Measurements from ENCODE around the gene SMNDC1.

Gene SMNDC1

DNA sequence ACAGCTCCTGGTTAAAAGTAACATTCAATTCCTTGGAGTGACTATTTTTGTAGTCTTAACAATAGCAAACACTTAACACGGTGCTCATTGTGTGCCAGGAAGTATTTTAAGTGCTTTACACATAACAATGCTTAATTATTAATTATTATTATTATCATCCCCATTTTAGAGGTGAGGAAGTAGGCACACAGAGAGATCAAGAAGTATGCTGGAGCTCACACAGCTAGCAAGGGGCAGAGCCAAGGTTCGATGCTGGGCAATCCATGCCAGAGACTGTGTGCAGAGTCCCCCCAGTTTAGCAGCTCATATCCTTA, 48.2 kb upstream of the SMNDC1 start:
- H3F3A ChIP-seq (ENCODE audit: low read depth), result no peaks in the 10 kb centered on the region
- H3K9me2 ChIP-seq (replicated peaks; ENCODE audit: low read depth, low read length), result no peaks in the 10 kb centered on the region
- H3K4me3 ChIP-seq (ENCODE audit: low read length, poor library complexity, severe bottlenecking), result no peak overlapping the region
- no peaks in the 10 kb centered on the region for H4K20me1 ChIP-seq (ENCODE audit: insufficient read depth, low read length, poor library complexity, severe bottlenecking)
- H2AFZ ChIP-seq (ENCODE audit: low read length), result no peak overlapping the region
- H3K9me3 ChIP-seq (ENCODE audit: insufficient read depth, low read depth, low read length), result no peaks in the 10 kb centered on the region
- no peaks in the 10 kb centered on the region for H3K4me1 ChIP-seq (ENCODE audit: insufficient read depth, low read length, poor library complexity, severe bottlenecking)
- TF ChIP-seq EZH2phosphoT487 (IDR thresholded peaks at IDR 0.05; ENCODE audit: borderline replicate concordance), result no peak
- TF ChIP-seq, protein P1, sequence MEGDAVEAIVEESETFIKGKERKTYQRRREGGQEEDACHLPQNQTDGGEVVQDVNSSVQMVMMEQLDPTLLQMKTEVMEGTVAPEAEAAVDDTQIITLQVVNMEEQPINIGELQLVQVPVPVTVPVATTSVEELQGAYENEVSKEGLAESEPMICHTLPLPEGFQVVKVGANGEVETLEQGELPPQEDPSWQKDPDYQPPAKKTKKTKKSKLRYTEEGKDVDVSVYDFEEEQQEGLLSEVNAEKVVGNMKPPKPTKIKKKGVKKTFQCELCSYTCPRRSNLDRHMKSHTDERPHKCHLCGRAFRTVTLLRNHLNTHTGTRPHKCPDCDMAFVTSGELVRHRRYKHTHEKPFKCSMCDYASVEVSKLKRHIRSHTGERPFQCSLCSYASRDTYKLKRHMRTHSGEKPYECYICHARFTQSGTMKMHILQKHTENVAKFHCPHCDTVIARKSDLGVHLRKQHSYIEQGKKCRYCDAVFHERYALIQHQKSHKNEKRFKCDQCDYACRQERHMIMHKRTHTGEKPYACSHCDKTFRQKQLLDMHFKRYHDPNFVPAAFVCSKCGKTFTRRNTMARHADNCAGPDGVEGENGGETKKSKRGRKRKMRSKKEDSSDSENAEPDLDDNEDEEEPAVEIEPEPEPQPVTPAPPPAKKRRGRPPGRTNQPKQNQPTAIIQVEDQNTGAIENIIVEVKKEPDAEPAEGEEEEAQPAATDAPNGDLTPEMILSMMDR (conservative IDR thresholded peaks at IDR 0.05; ENCODE audit: low read length), result no peak
- H3K36me3 ChIP-seq (ENCODE audit: insufficient read depth, low read length), result no peaks in the 10 kb centered on the region
- no peak overlapping the region for H3K9ac ChIP-seq (ENCODE audit: low read depth, low read length, poor library complexity, severe bottlenecking)
- H3K79me2 ChIP-seq (ENCODE audit: insufficient read depth, low read length), result no peaks in the 10 kb centered on the region
- H3K4me2 ChIP-seq (ENCODE audit: low read depth, low read length, poor library complexity, severe bottlenecking), result no peak overlapping the region
- H3K27me3 ChIP-seq (ENCODE audit: insufficient read depth, low read length, poor library complexity, severe bottlenecking), result no peaks in the 10 kb centered on the region

DNA sequence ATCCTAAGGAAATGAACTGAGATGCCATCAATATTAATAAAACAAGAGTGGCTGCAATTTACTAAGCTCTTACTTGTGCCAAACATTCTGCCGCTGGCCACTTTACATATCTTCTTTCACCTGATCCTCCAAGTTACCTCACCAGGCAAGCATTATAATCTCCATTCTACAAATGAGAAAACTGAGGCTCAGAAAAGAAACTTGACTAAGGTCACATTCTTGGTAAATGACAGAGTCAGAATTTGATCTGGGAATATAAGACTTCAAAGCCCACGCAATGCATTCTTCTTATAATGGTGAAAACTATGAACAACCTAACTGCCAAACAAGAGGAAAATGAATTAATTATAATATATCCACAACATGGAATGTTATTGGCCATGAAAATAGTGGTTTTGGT, 46.1 kb upstream of the SMNDC1 start:
- Histone ChIP-seq H3K9me3 (ENCODE audit: insufficient read depth, low read depth, low read length) (no peaks in the 10 kb centered on the region), H3K9me2 (replicated peaks; ENCODE audit: low read depth, low read length) (no peaks in the 10 kb centered on the region), H3K27me3 (ENCODE audit: insufficient read depth, low read length, poor library complexity, severe bottlenecking) (no peaks in the 10 kb centered on the region), H3K9ac (ENCODE audit: low read depth, low read length, poor library complexity, severe bottlenecking) (no peak overlapping the region), H3K4me2 (ENCODE audit: low read depth, low read length, poor library complexity, severe bottlenecking) (no peak overlapping the region), H3K79me2 (ENCODE audit: insufficient read depth, low read length) (no peaks in the 10 kb centered on the region), H3K4me1 (ENCODE audit: insufficient read depth, low read length, poor library complexity, severe bottlenecking) (no peaks in the 10 kb centered on the region), H3K36me3 (ENCODE audit: insufficient read depth, low read length) (no peaks in the 10 kb centered on the region), H3K4me3 (ENCODE audit: low read length, poor library complexity, severe bottlenecking) (no peak overlapping the region), H2AFZ (ENCODE audit: low read length) (no peak overlapping the region), H4K20me1 (ENCODE audit: insufficient read depth, low read length, poor library complexity, severe bottlenecking) (no peaks in the 10 kb centered on the region), H3F3A (ENCODE audit: low read depth) (no peaks in the 10 kb centered on the region)
- TF ChIP-seq EZH2phosphoT487 (IDR thresholded peaks at IDR 0.05; ENCODE audit: borderline replicate concordance), result no peak
- TF ChIP-seq, protein P1 (conservative IDR thresholded peaks at IDR 0.05; ENCODE audit: low read length), result no peak

DNA sequence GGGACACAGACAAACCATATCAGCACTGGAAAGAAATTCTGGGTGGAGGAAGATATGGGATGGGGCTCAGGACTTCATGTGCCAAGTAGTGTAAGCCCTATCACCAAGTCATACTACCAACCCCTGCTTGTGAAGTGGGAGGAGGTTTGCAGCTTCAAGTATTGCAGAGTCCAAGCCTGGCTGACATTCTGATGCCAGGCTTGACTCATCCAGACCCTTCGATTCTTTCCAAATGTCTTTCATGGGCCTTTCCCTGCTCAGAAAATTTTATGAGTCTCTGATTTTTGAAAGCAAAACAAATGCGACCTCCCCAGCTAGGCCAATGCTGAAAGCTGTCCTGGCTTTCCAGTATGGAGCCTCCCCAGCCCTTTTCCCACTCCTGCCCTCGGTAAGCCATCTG, 45.1 kb upstream of the SMNDC1 start:
- no peaks in the 10 kb centered on the region for H3K9me2 ChIP-seq (replicated peaks; ENCODE audit: low read depth, low read length)
- no peaks in the 10 kb centered on the region for H3K36me3 ChIP-seq (ENCODE audit: insufficient read depth, low read length)
- no peak overlapping the region for H3K9ac ChIP-seq (ENCODE audit: low read depth, low read length, poor library complexity, severe bottlenecking)
- no peak overlapping the region for H2AFZ ChIP-seq (ENCODE audit: low read length)
- no peaks in the 10 kb centered on the region for H3K79me2 ChIP-seq (ENCODE audit: insufficient read depth, low read length)
- peaks cover 9% of the 10 kb centered on the region for H3K4me1 ChIP-seq (ENCODE audit: insufficient read depth, low read length, poor library complexity, severe bottlenecking)
- no peak for TF ChIP-seq EZH2phosphoT487 (IDR thresholded peaks at IDR 0.05; ENCODE audit: borderline replicate concordance)
- TF ChIP-seq, protein P1 (conservative IDR thresholded peaks at IDR 0.05; ENCODE audit: low read length), result no peak
- no peaks in the 10 kb centered on the region for H3K27me3 ChIP-seq (ENCODE audit: insufficient read depth, low read length, poor library complexity, severe bottlenecking)
- H3K9me3 ChIP-seq (ENCODE audit: insufficient read depth, low read depth, low read length), result no peaks in the 10 kb centered on the region
- no peak overlapping the region for H3K4me3 ChIP-seq (ENCODE audit: low read length, poor library complexity, severe bottlenecking)
- no peaks in the 10 kb centered on the region for H4K20me1 ChIP-seq (ENCODE audit: insufficient read depth, low read length, poor library complexity, severe bottlenecking)
- no peak overlapping the region for H3K4me2 ChIP-seq (ENCODE audit: low read depth, low read length, poor library complexity, severe bottlenecking)
- H3F3A ChIP-seq (ENCODE audit: low read depth), result no peaks in the 10 kb centered on the region

Measured in Loucy (cell line).